Measurements from ENCODE around the gene DEDD2.

Gene DEDD2

DNA sequence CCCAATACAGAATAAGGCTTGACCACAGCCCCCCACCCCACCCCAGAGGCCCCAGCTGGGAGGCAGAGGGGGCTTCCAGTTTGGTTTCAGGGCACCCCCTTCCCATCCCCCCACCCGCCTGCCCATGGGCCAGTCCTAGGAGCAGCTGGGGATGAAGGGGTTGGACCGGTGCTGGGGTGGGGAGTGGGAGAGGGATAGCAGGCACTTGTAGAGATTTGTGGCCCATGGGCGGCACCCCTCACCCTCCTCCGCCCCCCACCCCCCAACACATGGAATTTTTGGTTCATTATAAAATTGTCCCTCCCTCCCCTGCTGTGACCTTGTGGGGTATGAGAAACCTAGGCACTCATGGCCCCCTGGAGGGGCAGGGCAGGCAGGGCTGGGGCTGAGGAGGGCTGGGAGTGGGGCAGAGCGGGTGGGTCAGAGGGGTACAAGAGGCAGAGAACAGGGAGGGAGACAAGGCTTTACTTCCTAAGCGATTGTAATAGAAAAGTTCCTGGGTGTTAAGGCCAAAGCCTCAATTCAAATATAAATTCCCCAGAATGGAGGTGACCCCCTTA is 30.2 kb upstream of the DEDD2 start:
- Histone ChIP-seq H3K9ac (ENCODE audit: low read length in 2 of 2) (no peak overlapping the region), H3K27ac (ENCODE audit: low read length) (peak overlapping the region; percentile 55), H3K36me3 (ENCODE audit: control insufficient read depth in 2 of 2, insufficient read depth in 2 of 2, low read length in 2 of 2) (peaks cover 4 to 9% of the 10 kb centered on the region in 2 donors), H3K27me3 (ENCODE audit: control insufficient read depth in 1 of 2, insufficient read depth in 2 of 2, low read length in 2 of 2) (no peaks in the 10 kb centered on the region), H3K4me3 (ENCODE audit: low read length in 2 of 2) (no peak overlapping the region), H3K4me1 (ENCODE audit: control insufficient read depth, insufficient read depth, low read length) (peaks cover 65% of the 10 kb centered on the region), H3K9me3 (ENCODE audit: control insufficient read depth in 2 of 2, low read length in 2 of 2) (no peaks in the 10 kb centered on the region)

GRCh38 chr19:42246922-42247639 is 29.6 kb upstream of the DEDD2 start:
- peaks cover 4 to 9% of the 10 kb centered on the region in 2 donors for H3K36me3 ChIP-seq (ENCODE audit: control insufficient read depth in 2 of 2, insufficient read depth in 2 of 2, low read length in 2 of 2)
- no peaks in the 10 kb centered on the region for H3K9me3 ChIP-seq (ENCODE audit: control insufficient read depth in 2 of 2, low read length in 2 of 2)
- H3K4me3 ChIP-seq (ENCODE audit: low read length in 2 of 2): no peak overlapping the region
- peak overlapping the region; percentile 80 for H3K27ac ChIP-seq (ENCODE audit: low read length)
- H3K4me1 ChIP-seq (ENCODE audit: control insufficient read depth, insufficient read depth, low read length): peaks cover 59% of the 10 kb centered on the region
- H3K27me3 ChIP-seq (ENCODE audit: control insufficient read depth in 1 of 2, insufficient read depth in 2 of 2, low read length in 2 of 2): no peaks in the 10 kb centered on the region
- peak overlapping the region; percentile 30 to 58 for H3K9ac ChIP-seq (ENCODE audit: low read length in 2 of 2)

GRCh38 chr19:42246143-42246921 is 28.9 kb upstream of the DEDD2 start:
- peaks cover 55% of the 10 kb centered on the region for H3K4me1 ChIP-seq (ENCODE audit: control insufficient read depth, insufficient read depth, low read length)
- peak overlapping the region; percentile 30 to 58 for H3K9ac ChIP-seq (ENCODE audit: low read length in 2 of 2)
- no peaks in the 10 kb centered on the region for H3K9me3 ChIP-seq (ENCODE audit: control insufficient read depth in 2 of 2, low read length in 2 of 2)
- peak overlapping the region; percentile 80 for H3K27ac ChIP-seq (ENCODE audit: low read length)
- no peaks in the 10 kb centered on the region for H3K27me3 ChIP-seq (ENCODE audit: control insufficient read depth in 1 of 2, insufficient read depth in 2 of 2, low read length in 2 of 2)
- H3K36me3 ChIP-seq (ENCODE audit: control insufficient read depth in 2 of 2, insufficient read depth in 2 of 2, low read length in 2 of 2): peaks cover 4 to 9% of the 10 kb centered on the region in 2 donors
- peak overlapping the region in 1 of 2 donors; percentile 35 for H3K4me3 ChIP-seq (ENCODE audit: low read length in 2 of 2)

GRCh38 chr19:42245231-42245630 is 27.8 kb upstream of the DEDD2 start:
- peak overlapping the region; percentile 82 to 84 for H3K4me3 ChIP-seq (ENCODE audit: low read length in 2 of 2)
- H3K4me1 ChIP-seq (ENCODE audit: control insufficient read depth, insufficient read depth, low read length): peaks cover 54% of the 10 kb centered on the region
- H3K36me3 ChIP-seq (ENCODE audit: control insufficient read depth in 2 of 2, insufficient read depth in 2 of 2, low read length in 2 of 2): peaks cover 4 to 10% of the 10 kb centered on the region in 2 donors
- no peaks in the 10 kb centered on the region for H3K9me3 ChIP-seq (ENCODE audit: control insufficient read depth in 2 of 2, low read length in 2 of 2)
- H3K27me3 ChIP-seq (ENCODE audit: control insufficient read depth in 1 of 2, insufficient read depth in 2 of 2, low read length in 2 of 2): no peaks in the 10 kb centered on the region
- H3K27ac ChIP-seq (ENCODE audit: low read length): peak overlapping the region; percentile 85
- H3K9ac ChIP-seq (ENCODE audit: low read length in 2 of 2): peak overlapping the region; percentile 29 to 63

- Histone ChIP-seq H3K9ac (ENCODE audit: low read length in 2 of 2) (peak overlapping the region; percentile 63 to 81), H3K4me3 (ENCODE audit: low read length in 2 of 2) (peak overlapping the region; percentile 82 to 84), H3K27ac (ENCODE audit: low read length) (peak overlapping the region; percentile 85), H3K4me1 (ENCODE audit: control insufficient read depth, insufficient read depth, low read length) (peaks cover 51% of the 10 kb centered on the region), H3K27me3 (ENCODE audit: control insufficient read depth in 1 of 2, insufficient read depth in 2 of 2, low read length in 2 of 2) (no peaks in the 10 kb centered on the region), H3K9me3 (ENCODE audit: control insufficient read depth in 2 of 2, low read length in 2 of 2) (no peaks in the 10 kb centered on the region), H3K36me3 (ENCODE audit: control insufficient read depth in 2 of 2, insufficient read depth in 2 of 2, low read length in 2 of 2) (peaks cover 6 to 13% of the 10 kb centered on the region in 2 donors)
Measured at GRCh38 chr19:42244347-42245220, 27.1 kb upstream of the DEDD2 start.

GRCh38 chr19:42242512-42243409 is 25.3 kb upstream of the DEDD2 start, which contains the start of gene GSK3A:
Gene GSK3A (minus strand): TSS chr19:42242602. CDS start chr19:42242465, 137 bp downstream.
- H3K4me1 ChIP-seq (ENCODE audit: control insufficient read depth, insufficient read depth, low read length): peaks cover 49% of the 10 kb centered on the region
- H3K9me3 ChIP-seq (ENCODE audit: control insufficient read depth in 2 of 2, low read length in 2 of 2): no peaks in the 10 kb centered on the region
- peak within 1 kb of the TSS; percentile 86 to 96 for H3K9ac ChIP-seq (ENCODE audit: low read length in 2 of 2)
- peaks cover 4 to 6% of the 10 kb centered on the region in 2 donors for H3K36me3 ChIP-seq (ENCODE audit: control insufficient read depth in 2 of 2, insufficient read depth in 2 of 2, low read length in 2 of 2)
- H3K27ac ChIP-seq (ENCODE audit: low read length): peak within 1 kb of the TSS; percentile 85
- H3K27me3 ChIP-seq (ENCODE audit: control insufficient read depth in 1 of 2, insufficient read depth in 2 of 2, low read length in 2 of 2): no peaks in the 10 kb centered on the region
- peak within 1 kb of the TSS; percentile 87 to 90 for H3K4me3 ChIP-seq (ENCODE audit: low read length in 2 of 2)

GRCh38 chr19:42242069-42242511 is 24.6 kb upstream of the DEDD2 start:
- Histone ChIP-seq H3K27ac (ENCODE audit: low read length) (peak overlapping the region; percentile 76), H3K4me3 (ENCODE audit: low read length in 2 of 2) (peak overlapping the region; percentile 87 to 90), H3K36me3 (ENCODE audit: control insufficient read depth in 2 of 2, insufficient read depth in 2 of 2, low read length in 2 of 2) (peaks cover 4 to 6% of the 10 kb centered on the region in 2 donors), H3K4me1 (ENCODE audit: control insufficient read depth, insufficient read depth, low read length) (peaks cover 48% of the 10 kb centered on the region), H3K9ac (ENCODE audit: low read length in 2 of 2) (peak overlapping the region; percentile 86 to 96), H3K9me3 (ENCODE audit: control insufficient read depth in 2 of 2, low read length in 2 of 2) (no peaks in the 10 kb centered on the region), H3K27me3 (ENCODE audit: control insufficient read depth in 1 of 2, insufficient read depth in 2 of 2, low read length in 2 of 2) (no peaks in the 10 kb centered on the region)

DNA sequence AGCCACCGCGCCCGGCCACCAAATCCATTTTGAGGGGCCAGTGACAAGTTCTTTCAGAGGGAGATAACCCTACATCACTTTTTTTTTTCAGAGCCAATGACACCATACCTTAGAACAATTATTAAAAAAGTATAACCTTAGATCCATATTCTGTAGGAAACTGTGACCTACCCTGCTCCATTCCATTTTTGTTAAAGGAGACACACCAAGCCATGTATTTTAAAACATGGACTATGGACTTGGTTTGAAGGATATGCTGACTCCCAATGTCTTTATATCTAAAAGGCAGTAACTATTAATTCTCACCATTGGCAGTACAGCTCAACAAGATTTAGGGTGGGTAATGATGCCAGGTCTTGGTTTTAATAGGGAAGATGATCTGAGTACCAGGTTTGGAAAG is 23.8 kb upstream of the DEDD2 start:
- Histone ChIP-seq H3K36me3 (ENCODE audit: control insufficient read depth in 2 of 2, insufficient read depth in 2 of 2, low read length in 2 of 2) (peaks cover 9 to 10% of the 10 kb centered on the region in 2 donors), H3K4me3 (ENCODE audit: low read length in 2 of 2) (peak overlapping the region; percentile 87 to 90), H3K4me1 (ENCODE audit: control insufficient read depth, insufficient read depth, low read length) (peaks cover 40% of the 10 kb centered on the region), H3K27me3 (ENCODE audit: control insufficient read depth in 1 of 2, insufficient read depth in 2 of 2, low read length in 2 of 2) (no peaks in the 10 kb centered on the region), H3K27ac (ENCODE audit: low read length) (no peak overlapping the region), H3K9me3 (ENCODE audit: control insufficient read depth in 2 of 2, low read length in 2 of 2) (no peaks in the 10 kb centered on the region), H3K9ac (ENCODE audit: low read length in 2 of 2) (peak overlapping the region; percentile 86 to 96)

GRCh38 chr19:42239544-42240220 is 22.2 kb upstream of the DEDD2 start:
- H3K9me3 ChIP-seq (ENCODE audit: control insufficient read depth in 2 of 2, low read length in 2 of 2): no peaks in the 10 kb centered on the region
- no peaks in the 10 kb centered on the region for H3K27me3 ChIP-seq (ENCODE audit: control insufficient read depth in 1 of 2, insufficient read depth in 2 of 2, low read length in 2 of 2)
- no peak overlapping the region for H3K4me3 ChIP-seq (ENCODE audit: low read length in 2 of 2)
- peaks cover 17 to 24% of the 10 kb centered on the region in 2 donors for H3K36me3 ChIP-seq (ENCODE audit: control insufficient read depth in 2 of 2, insufficient read depth in 2 of 2, low read length in 2 of 2)
- H3K27ac ChIP-seq (ENCODE audit: low read length): no peak overlapping the region
- H3K4me1 ChIP-seq (ENCODE audit: control insufficient read depth, insufficient read depth, low read length): peaks cover 26% of the 10 kb centered on the region
- H3K9ac ChIP-seq (ENCODE audit: low read length in 2 of 2): peak overlapping the region in 1 of 2 donors; percentile 29

All from stomach smooth muscle (tissue), 2 donors.